Mesenchymal stem cell (in vitro differentiated cells and primary cell): ENCODE measurements around the gene HAUS1.
A peak's percentile ranks its signal among the peaks of the same experiment; 100 is the strongest.

ENCODE experiments used
- DNase-seq: peaks from one replicate; pipeline ENCODE4 v3.0.0-alpha.2; 2013
- H2AFZ ChIP-seq: one replicate; pipeline ENCODE4 v1.6.1; 2013; ENCODE audit warnings: low read depth, mild to moderate bottlenecking, control low read depth, inconsistent platforms, low read length, moderate library complexity
- H2AK5ac ChIP-seq: 2 replicates; pipeline ENCODE4 v1.6.1; 2013; ENCODE audit warnings: low read length, moderate library complexity, mild to moderate bottlenecking, inconsistent platforms; ENCODE audit not compliant: severe bottlenecking
- H2BK120ac ChIP-seq: one replicate; pipeline ENCODE4 v1.6.1; 2013; ENCODE audit warnings: low read depth, mild to moderate bottlenecking, inconsistent platforms, low read length, moderate library complexity
- H2BK12ac ChIP-seq, 2 experiments: one replicate each; pipeline ENCODE4 v1.6.1; 2013; ENCODE audit warnings: inconsistent platforms in 2 of 2, low read length in 2 of 2, mild to moderate bottlenecking in 2 of 2, moderate library complexity in 2 of 2, control low read depth in 1 of 2
- H2BK15ac ChIP-seq: one replicate; pipeline ENCODE4 v1.6.1; 2013; ENCODE audit warnings: mild to moderate bottlenecking, low read depth, inconsistent platforms; ENCODE audit not compliant: poor library complexity, severe bottlenecking
- H2BK5ac ChIP-seq: 2 replicates; pipeline ENCODE4 v1.6.1; 2013; ENCODE audit warnings: low read depth, mild to moderate bottlenecking, low read length, control low read depth, inconsistent platforms; ENCODE audit not compliant: poor library complexity, severe bottlenecking
- H3K14ac ChIP-seq, 2 experiments: one replicate each; pipeline ENCODE4 v1.6.1; 2013; ENCODE audit warnings: inconsistent platforms in 2 of 2, low read length in 2 of 2, control low read depth in 1 of 2, mild to moderate bottlenecking in 1 of 2, moderate library complexity in 1 of 2
- H3K18ac ChIP-seq, 2 experiments: one replicate each; pipeline ENCODE4 v1.6.1; 2013; ENCODE audit warnings: inconsistent platforms in 2 of 2, low read length in 2 of 2, control low read depth in 1 of 2, low read depth in 1 of 2, mild to moderate bottlenecking in 1 of 2
- H3K23ac ChIP-seq, 2 experiments: one replicate each; pipeline ENCODE4 v1.6.1; 2013; ENCODE audit warnings: inconsistent platforms in 2 of 2, low read length in 2 of 2, mild to moderate bottlenecking in 2 of 2, moderate library complexity in 2 of 2, control low read depth in 1 of 2
- H3K27ac ChIP-seq: 2 replicates; pipeline ENCODE4 v1.5.1; 2013; ENCODE audit warnings: mild to moderate bottlenecking, moderate library complexity, low read length, control low read depth, inconsistent platforms; ENCODE audit not compliant: poor library complexity, severe bottlenecking
- H3K27me3 ChIP-seq, 2 experiments: 2 replicates each; pipeline versions ENCODE4 v1.6.1 to v1.7.0; 2013; ENCODE audit warnings: low read length in 2 of 2, mild to moderate bottlenecking in 2 of 2, moderate library complexity in 2 of 2, control low read depth in 1 of 2, inconsistent platforms in 1 of 2; ENCODE audit not compliant: control insufficient read depth in 1 of 2, insufficient read depth in 1 of 2
- H3K36me3 ChIP-seq, 2 experiments: 2 replicates each; pipeline versions ENCODE4 v1.6.1 to v1.7.0; 2013; ENCODE audit warnings: low read length in 2 of 2, control low read depth in 1 of 2, inconsistent platforms in 1 of 2, low read depth in 1 of 2, mild to moderate bottlenecking in 1 of 2; ENCODE audit not compliant: insufficient read depth in 2 of 2, control insufficient read depth in 1 of 2
- H3K4ac ChIP-seq, 2 experiments: one replicate each; pipeline ENCODE4 v1.6.1; 2013; ENCODE audit warnings: inconsistent platforms in 2 of 2, low read length in 2 of 2, mild to moderate bottlenecking in 2 of 2, moderate library complexity in 2 of 2, control low read depth in 1 of 2, low read depth in 1 of 2
- H3K4me1 ChIP-seq: 2 replicates; pipeline ENCODE4 v1.6.1; 2013; ENCODE audit warnings: low read depth, low read length, control low read depth; ENCODE audit not compliant: control insufficient read depth, insufficient read depth
- H3K4me2 ChIP-seq: 2 replicates; pipeline ENCODE4 v1.6.1; 2013; ENCODE audit warnings: low read length, mild to moderate bottlenecking, inconsistent platforms; ENCODE audit not compliant: poor library complexity, severe bottlenecking
- H3K4me3 ChIP-seq, 2 experiments: 2 replicates each; pipeline versions ENCODE4 v1.5.1 to v1.7.0; 2013; ENCODE audit warnings: low read length in 2 of 2, mild to moderate bottlenecking in 2 of 2, control low read depth in 1 of 2, low read depth in 1 of 2; ENCODE audit not compliant: insufficient read depth in 1 of 2
- H3K79me1 ChIP-seq: replicated peaks from 2 replicates; pipeline ENCODE4 v1.6.1; 2013; ENCODE audit warnings: mild to moderate bottlenecking, control low read depth, low read length, inconsistent platforms; ENCODE audit not compliant: poor library complexity, severe bottlenecking
- H3K9ac ChIP-seq: 2 replicates; pipeline ENCODE4 v1.7.0; 2013; ENCODE audit warnings: mild to moderate bottlenecking, low read length, moderate library complexity
- H3K9me3 ChIP-seq: 2 replicates; pipeline ENCODE4 v1.7.0; 2013; ENCODE audit warnings: mild to moderate bottlenecking, low read length; ENCODE audit not compliant: control insufficient read depth
- H4K8ac ChIP-seq: one replicate; pipeline ENCODE4 v1.6.1; 2013; ENCODE audit warnings: inconsistent platforms, mild to moderate bottlenecking, low read length, moderate library complexity
- H4K91ac ChIP-seq: one replicate; pipeline ENCODE4 v1.6.1; 2013; ENCODE audit warnings: mild to moderate bottlenecking, low read length, inconsistent platforms
- WGBS: methylation state at CpG from one replicate; pipeline ENCODE4 v1.1.7; 2013; ENCODE audit warnings: mixed read lengths; 5-methylcytosine and 5-hydroxymethylcytosine counted together

Gene HAUS1

GRCh38 chr18:46072959-46073358 lies 31.2 kb upstream of the HAUS1 start:
- no peak for DNase-seq
- no peak overlapping the region for H3K4me2 ChIP-seq
- H3K27ac ChIP-seq = no peak overlapping the region
- H3K23ac ChIP-seq = no peak overlapping the region
- no peak overlapping the region for H2AFZ ChIP-seq
- no peak overlapping the region for H4K8ac ChIP-seq
- peaks cover 6 to 10% of the 10 kb centered on the region in 2 experiments for H3K36me3 ChIP-seq
- H3K14ac ChIP-seq = no peak overlapping the region
- H2AK5ac ChIP-seq = no peak overlapping the region
- H2BK120ac ChIP-seq = no peak overlapping the region
- H3K4ac ChIP-seq = no peak overlapping the region
- H2BK12ac ChIP-seq = no peak overlapping the region
- H2BK15ac ChIP-seq = no peak overlapping the region
- peak overlapping the region; percentile 89 for H3K9ac ChIP-seq
- peaks cover 27% of the 10 kb centered on the region for H3K4me1 ChIP-seq
- no peaks in the 10 kb centered on the region for H3K9me3 ChIP-seq
- no peak overlapping the region for H3K18ac ChIP-seq
- H3K27me3 ChIP-seq = no peaks in the 10 kb centered on the region
- 97% methylated on average over 3 of the region's 3 CpGs for WGBS
- peaks cover 22% of the 10 kb centered on the region for H3K79me1 ChIP-seq
- H3K4me3 ChIP-seq = peak overlapping the region in 1 of 2 experiments; percentile 91
- H2BK5ac ChIP-seq = no peak overlapping the region
- H4K91ac ChIP-seq = no peak overlapping the region

GRCh38 chr18:46073474-46074331 lies 30.5 kb upstream of the HAUS1 start:
- Histone ChIP-seq H2AK5ac (no peak overlapping the region), H3K27me3 (no peaks in the 10 kb centered on the region), H3K36me3 (peaks cover 8 to 17% of the 10 kb centered on the region in 2 experiments), H2AFZ (no peak overlapping the region), H3K4ac (no peak overlapping the region), H3K4me1 (peaks cover 27% of the 10 kb centered on the region), H3K9me3 (no peaks in the 10 kb centered on the region), H2BK15ac (no peak overlapping the region), H3K27ac (no peak overlapping the region), H3K4me3 (no peak overlapping the region), H3K79me1 (peaks cover 20% of the 10 kb centered on the region), H4K8ac (no peak overlapping the region), H2BK12ac (no peak overlapping the region), H2BK5ac (no peak overlapping the region), H3K14ac (no peak overlapping the region), H3K4me2 (no peak overlapping the region), H3K9ac (no peak overlapping the region), H3K18ac (no peak overlapping the region), H3K23ac (no peak overlapping the region), H4K91ac (no peak overlapping the region), H2BK120ac (no peak overlapping the region)
- DNase-seq = peak; percentile 68
- 26% methylated on average over 7 of the region's 9 CpGs for WGBS

- Histone ChIP-seq H3K36me3 (peaks cover 34 to 68% of the 10 kb centered on the region in 2 experiments), H3K4me2 (no peak overlapping the region), H3K9me3 (no peaks in the 10 kb centered on the region), H3K23ac (no peak overlapping the region), H3K27me3 (no peaks in the 10 kb centered on the region), H3K4ac (no peak overlapping the region), H2AK5ac (no peak overlapping the region), H2BK120ac (no peak overlapping the region), H3K4me3 (no peak overlapping the region), H3K14ac (no peak overlapping the region), H2BK5ac (no peak overlapping the region), H3K9ac (no peak overlapping the region), H3K18ac (no peak overlapping the region), H4K8ac (no peak overlapping the region), H4K91ac (no peak overlapping the region), H2BK15ac (no peak overlapping the region), H2BK12ac (no peak overlapping the region), H2AFZ (no peak overlapping the region), H3K4me1 (peaks cover 5% of the 10 kb centered on the region), H3K79me1 (peaks cover 11% of the 10 kb centered on the region), H3K27ac (no peak overlapping the region)
- DNase-seq = no peak
Observed at GRCh38 chr18:46079336-46079735, 24.8 kb upstream of the HAUS1 start.

- Histone ChIP-seq H2BK120ac (no peak overlapping the region), H2BK5ac (no peak overlapping the region), H3K14ac (no peak overlapping the region)
Observed at GRCh38 chr18:46080156-46080555, 24.0 kb upstream of the HAUS1 start.

More at GRCh38 chr18:46080156-46080555, 24.0 kb upstream of the HAUS1 start:
- Histone ChIP-seq H3K4me2 (no peak overlapping the region), H3K9me3 (no peaks in the 10 kb centered on the region), H3K4me3 (no peak overlapping the region), H4K8ac (no peak overlapping the region), H2AFZ (no peak overlapping the region), H3K27me3 (no peaks in the 10 kb centered on the region), H3K9ac (no peak overlapping the region), H4K91ac (no peak overlapping the region), H3K36me3 (peaks cover 37 to 76% of the 10 kb centered on the region in 2 experiments), H2BK15ac (no peak overlapping the region), H2AK5ac (no peak overlapping the region), H3K4me1 (peaks cover 5% of the 10 kb centered on the region), H3K79me1 (peaks cover 13% of the 10 kb centered on the region), H3K23ac (no peak overlapping the region), H2BK12ac (no peak overlapping the region), H3K4ac (no peak overlapping the region), H3K27ac (no peak overlapping the region), H3K18ac (no peak overlapping the region)
- DNase-seq = no peak
- 92% methylated on average over 1 of the region's 1 CpG for WGBS
